ENCODE data around the gene VTI1A.

The VTI1A gene

DNA sequence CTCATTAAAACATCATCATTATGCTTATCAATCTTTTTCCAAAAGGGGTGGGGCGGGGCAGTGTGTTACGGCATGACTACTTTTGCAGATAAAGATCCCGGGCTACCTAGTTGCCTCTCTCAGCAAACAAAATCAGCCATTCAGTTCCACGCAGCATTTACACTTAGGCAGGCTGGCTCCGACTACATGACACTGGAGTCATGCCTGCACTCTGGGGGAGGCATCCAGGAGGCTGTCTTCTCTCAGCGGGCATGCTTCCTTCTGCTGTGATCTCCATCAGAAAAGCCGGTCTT lies 309.2 kb downstream of the VTI1A start:
- Histone ChIP-seq H3K36me3 (ENCODE audit: insufficient read depth, low read depth, low read length) (no peaks in the 10 kb centered on the region), H3K27me3 (ENCODE audit: insufficient read depth, low read length) (no peaks in the 10 kb centered on the region), H3K9me3 (ENCODE audit: insufficient read depth, low read depth, low read length) (no peaks in the 10 kb centered on the region), H3K9ac (ENCODE audit: low read depth, low read length) (no peak overlapping the region), H3K4me1 (ENCODE audit: insufficient read depth, low read length) (no peaks in the 10 kb centered on the region), H3K27ac (ENCODE audit: low read length) (no peak overlapping the region), H3K4me3 (ENCODE audit: low read length) (no peak overlapping the region)

DNA sequence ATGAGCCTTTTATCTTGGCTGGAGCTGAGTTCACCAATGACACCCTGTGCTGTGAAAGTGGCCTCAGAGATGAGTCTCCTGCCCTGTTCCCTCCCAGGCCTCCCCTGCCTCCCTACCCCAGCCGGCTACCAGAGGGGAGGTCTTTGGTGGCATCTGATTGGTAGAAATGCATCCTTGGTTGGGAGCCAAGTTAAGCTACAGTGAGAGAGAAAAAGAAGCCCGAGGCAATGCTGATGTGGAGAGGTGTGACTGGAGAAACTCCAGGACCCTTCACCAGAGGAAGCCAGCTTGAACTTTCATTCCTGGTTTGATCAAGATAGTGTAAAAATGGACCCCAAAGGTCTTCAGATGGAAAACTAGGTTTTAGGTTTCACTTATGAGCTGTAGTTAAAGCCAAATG lies 311.9 kb downstream of the VTI1A start:
- Histone ChIP-seq H3K4me1 (ENCODE audit: insufficient read depth, low read length) (no peaks in the 10 kb centered on the region), H3K4me3 (ENCODE audit: low read length) (no peak overlapping the region), H3K36me3 (ENCODE audit: insufficient read depth, low read depth, low read length) (no peaks in the 10 kb centered on the region), H3K9me3 (ENCODE audit: insufficient read depth, low read depth, low read length) (no peaks in the 10 kb centered on the region), H3K9ac (ENCODE audit: low read depth, low read length) (no peak overlapping the region), H3K27ac (ENCODE audit: low read length) (no peak overlapping the region), H3K27me3 (ENCODE audit: insufficient read depth, low read length) (no peaks in the 10 kb centered on the region)

GRCh38 chr10:112759496-112759895 lies 312.5 kb downstream of the VTI1A start:
- Histone ChIP-seq H3K4me3 (ENCODE audit: low read length) (no peak overlapping the region), H3K27me3 (ENCODE audit: insufficient read depth, low read length) (no peaks in the 10 kb centered on the region), H3K27ac (ENCODE audit: low read length) (no peak overlapping the region), H3K36me3 (ENCODE audit: insufficient read depth, low read depth, low read length) (no peaks in the 10 kb centered on the region), H3K9ac (ENCODE audit: low read depth, low read length) (no peak overlapping the region), H3K4me1 (ENCODE audit: insufficient read depth, low read length) (no peaks in the 10 kb centered on the region), H3K9me3 (ENCODE audit: insufficient read depth, low read depth, low read length) (no peaks in the 10 kb centered on the region)

- peaks cover under 1% of the 10 kb centered on the region for H3K4me1 ChIP-seq (ENCODE audit: insufficient read depth, low read length)
- no peak overlapping the region for H3K9ac ChIP-seq (ENCODE audit: low read depth, low read length)
- no peaks in the 10 kb centered on the region for H3K9me3 ChIP-seq (ENCODE audit: insufficient read depth, low read depth, low read length)
- no peak overlapping the region for H3K27ac ChIP-seq (ENCODE audit: low read length)
- H3K36me3 ChIP-seq (ENCODE audit: insufficient read depth, low read depth, low read length) = no peaks in the 10 kb centered on the region
- H3K4me3 ChIP-seq (ENCODE audit: low read length) = no peak overlapping the region
- H3K27me3 ChIP-seq (ENCODE audit: insufficient read depth, low read length) = no peaks in the 10 kb centered on the region
Observed at GRCh38 chr10:112761256-112761655, 314.2 kb downstream of the VTI1A start.

- Histone ChIP-seq H3K4me3 (ENCODE audit: low read length) (no peak overlapping the region), H3K36me3 (ENCODE audit: insufficient read depth, low read depth, low read length) (no peaks in the 10 kb centered on the region), H3K9ac (ENCODE audit: low read depth, low read length) (no peak overlapping the region), H3K27ac (ENCODE audit: low read length) (no peak overlapping the region), H3K9me3 (ENCODE audit: insufficient read depth, low read depth, low read length) (no peaks in the 10 kb centered on the region), H3K4me1 (ENCODE audit: insufficient read depth, low read length) (peaks cover 23% of the 10 kb centered on the region), H3K27me3 (ENCODE audit: insufficient read depth, low read length) (no peaks in the 10 kb centered on the region)
Observed at GRCh38 chr10:112763916-112764520, 317.0 kb downstream of the VTI1A start.

GRCh38 chr10:112765717-112766235 lies 318.8 kb downstream of the VTI1A start:
- no peaks in the 10 kb centered on the region for H3K27me3 ChIP-seq (ENCODE audit: insufficient read depth, low read length)
- H3K27ac ChIP-seq (ENCODE audit: low read length) = no peak overlapping the region
- H3K36me3 ChIP-seq (ENCODE audit: insufficient read depth, low read depth, low read length) = no peaks in the 10 kb centered on the region
- no peak overlapping the region for H3K9ac ChIP-seq (ENCODE audit: low read depth, low read length)
- H3K4me3 ChIP-seq (ENCODE audit: low read length) = no peak overlapping the region
- H3K9me3 ChIP-seq (ENCODE audit: insufficient read depth, low read depth, low read length) = no peaks in the 10 kb centered on the region
- peaks cover 23% of the 10 kb centered on the region for H3K4me1 ChIP-seq (ENCODE audit: insufficient read depth, low read length)

DNA sequence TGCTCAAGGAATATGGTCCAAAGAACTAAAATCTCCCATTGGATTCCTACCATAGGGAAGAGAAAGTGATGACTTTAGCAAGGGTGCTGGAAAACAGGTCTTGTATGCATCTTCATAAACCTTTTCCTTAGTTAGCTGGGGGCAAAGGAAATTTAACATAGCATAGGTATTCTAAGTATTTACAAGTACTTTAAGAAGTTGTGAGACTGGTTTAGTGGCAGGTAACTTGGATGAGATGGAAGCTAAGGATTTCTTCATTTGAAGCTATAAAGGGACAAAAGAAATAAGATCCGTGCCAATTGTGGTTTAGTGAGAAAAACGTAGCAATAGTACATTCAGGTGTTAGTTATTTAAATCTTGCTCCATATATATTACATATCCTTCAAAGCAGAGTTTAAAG lies 319.6 kb downstream of the VTI1A start:
- H3K9me3 ChIP-seq (ENCODE audit: insufficient read depth, low read depth, low read length) = no peaks in the 10 kb centered on the region
- peaks cover 23% of the 10 kb centered on the region for H3K4me1 ChIP-seq (ENCODE audit: insufficient read depth, low read length)
- no peak overlapping the region for H3K9ac ChIP-seq (ENCODE audit: low read depth, low read length)
- H3K27ac ChIP-seq (ENCODE audit: low read length) = no peak overlapping the region
- H3K27me3 ChIP-seq (ENCODE audit: insufficient read depth, low read length) = no peaks in the 10 kb centered on the region
- no peaks in the 10 kb centered on the region for H3K36me3 ChIP-seq (ENCODE audit: insufficient read depth, low read depth, low read length)
- no peak overlapping the region for H3K4me3 ChIP-seq (ENCODE audit: low read length)

DNA sequence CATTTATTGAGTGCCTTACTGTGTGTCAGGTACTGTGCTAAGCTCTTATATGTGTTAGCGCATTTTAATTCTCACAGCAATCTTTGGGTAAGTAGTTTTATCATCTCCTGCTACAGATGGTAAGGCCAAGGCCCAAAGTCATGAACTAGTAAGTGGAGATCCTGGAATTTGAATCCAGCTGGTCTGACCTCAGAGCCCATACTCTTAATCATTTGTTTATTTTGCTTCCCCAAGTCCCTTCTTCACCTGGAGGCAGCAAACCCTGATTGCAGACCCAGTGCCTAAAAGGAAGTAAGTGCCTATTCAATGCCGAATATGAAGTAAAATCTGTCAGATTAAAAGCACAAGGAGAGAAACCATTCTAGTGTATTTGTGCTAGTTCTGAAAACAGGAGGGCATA lies 320.1 kb downstream of the VTI1A start:
- no peak overlapping the region for H3K9ac ChIP-seq (ENCODE audit: low read depth, low read length)
- no peak overlapping the region for H3K4me3 ChIP-seq (ENCODE audit: low read length)
- H3K4me1 ChIP-seq (ENCODE audit: insufficient read depth, low read length) = peaks cover 23% of the 10 kb centered on the region
- no peaks in the 10 kb centered on the region for H3K27me3 ChIP-seq (ENCODE audit: insufficient read depth, low read length)
- no peak overlapping the region for H3K27ac ChIP-seq (ENCODE audit: low read length)
- H3K9me3 ChIP-seq (ENCODE audit: insufficient read depth, low read depth, low read length) = no peaks in the 10 kb centered on the region
- no peaks in the 10 kb centered on the region for H3K36me3 ChIP-seq (ENCODE audit: insufficient read depth, low read depth, low read length)

DNA sequence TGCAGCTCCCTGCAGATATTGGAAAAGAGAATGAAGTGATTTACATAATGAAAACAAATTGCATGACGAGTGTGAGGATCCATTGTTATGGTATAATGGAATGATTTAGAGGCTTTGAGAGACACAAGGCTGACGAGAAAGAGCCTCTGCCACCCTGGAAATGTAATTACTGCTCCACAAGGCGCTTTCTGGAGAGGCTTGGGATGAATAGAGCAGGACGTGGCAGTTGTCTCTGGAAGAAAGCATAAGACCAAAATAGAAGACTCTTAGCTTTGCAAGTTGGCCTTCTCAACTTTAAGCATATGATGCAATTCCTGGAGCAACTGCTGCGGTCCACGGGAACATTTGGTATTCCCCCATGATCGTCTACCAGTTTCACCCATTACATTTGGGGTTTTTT lies 321.1 kb downstream of the VTI1A start:
- Histone ChIP-seq H3K27me3 (ENCODE audit: insufficient read depth, low read length) (no peaks in the 10 kb centered on the region), H3K9me3 (ENCODE audit: insufficient read depth, low read depth, low read length) (no peaks in the 10 kb centered on the region), H3K27ac (ENCODE audit: low read length) (no peak overlapping the region), H3K4me1 (ENCODE audit: insufficient read depth, low read length) (peaks cover 23% of the 10 kb centered on the region), H3K9ac (ENCODE audit: low read depth, low read length) (no peak overlapping the region), H3K36me3 (ENCODE audit: insufficient read depth, low read depth, low read length) (no peaks in the 10 kb centered on the region), H3K4me3 (ENCODE audit: low read length) (0 out of 2 replicates have a peak overlapping the region, but pooled peaks have one; percentile 4)

- no peaks in the 10 kb centered on the region for H3K27me3 ChIP-seq (ENCODE audit: insufficient read depth, low read length)
- no peak overlapping the region for H3K4me3 ChIP-seq (ENCODE audit: low read length)
- H3K36me3 ChIP-seq (ENCODE audit: insufficient read depth, low read depth, low read length) = no peaks in the 10 kb centered on the region
- peaks cover 23% of the 10 kb centered on the region for H3K4me1 ChIP-seq (ENCODE audit: insufficient read depth, low read length)
- no peak overlapping the region for H3K27ac ChIP-seq (ENCODE audit: low read length)
- H3K9me3 ChIP-seq (ENCODE audit: insufficient read depth, low read depth, low read length) = no peaks in the 10 kb centered on the region
- H3K9ac ChIP-seq (ENCODE audit: low read depth, low read length) = no peak overlapping the region
Observed at GRCh38 chr10:112769081-112769480, 322.1 kb downstream of the VTI1A start.

- Histone ChIP-seq H3K27me3 (ENCODE audit: insufficient read depth, low read length) (no peaks in the 10 kb centered on the region), H3K36me3 (ENCODE audit: insufficient read depth, low read depth, low read length) (no peaks in the 10 kb centered on the region), H3K4me3 (ENCODE audit: low read length) (no peak overlapping the region), H3K9ac (ENCODE audit: low read depth, low read length) (no peak overlapping the region), H3K27ac (ENCODE audit: low read length) (no peak overlapping the region), H3K4me1 (ENCODE audit: insufficient read depth, low read length) (peaks cover 23% of the 10 kb centered on the region), H3K9me3 (ENCODE audit: insufficient read depth, low read depth, low read length) (no peaks in the 10 kb centered on the region)
Observed at GRCh38 chr10:112769611-112770370, 322.8 kb downstream of the VTI1A start.

GRCh38 chr10:112771733-112772132 lies 324.7 kb downstream of the VTI1A start:
- Histone ChIP-seq H3K36me3 (ENCODE audit: insufficient read depth, low read depth, low read length) (no peaks in the 10 kb centered on the region), H3K27me3 (ENCODE audit: insufficient read depth, low read length) (no peaks in the 10 kb centered on the region), H3K4me3 (ENCODE audit: low read length) (no peak overlapping the region), H3K9me3 (ENCODE audit: insufficient read depth, low read depth, low read length) (no peaks in the 10 kb centered on the region), H3K27ac (ENCODE audit: low read length) (no peak overlapping the region), H3K4me1 (ENCODE audit: insufficient read depth, low read length) (peaks cover 21% of the 10 kb centered on the region), H3K9ac (ENCODE audit: low read depth, low read length) (no peak overlapping the region)

Data from iPS-20b (cell line).